ENCODE data around the gene PRF1. TPM values are rescaled to one million over a fixed set of nuclear protein-coding genes. Genes with fewer than 3 reads are reported as not detected.

Gene PRF1
- total RNA-seq, 2 donors from 2014 or later, result 0.96 to 1.3 TPM

GRCh38 chr10:70565556-70566514 is 36.7 kb downstream of the PRF1 start:
- TF ChIP-seq CTCF (IDR thresholded peaks at IDR 0.05), result no peak
- H3K4me3 ChIP-seq, result no peak overlapping the region
- no peaks in the 10 kb centered on the region for H3K27me3 ChIP-seq
- no peaks in the 10 kb centered on the region for H3K36me3 ChIP-seq
- H3K4me1 ChIP-seq, result no peaks in the 10 kb centered on the region
- H3K27ac ChIP-seq, result no peak overlapping the region
- no peaks in the 10 kb centered on the region for H3K9me3 ChIP-seq
- intact Hi-C loops (cut with DNase I), result no loop called here
- H3K9ac ChIP-seq (ENCODE audit: low read depth in 2 of 2, low read length in 2 of 2), result no peak overlapping the region
- no peak for DNase-seq

DNA sequence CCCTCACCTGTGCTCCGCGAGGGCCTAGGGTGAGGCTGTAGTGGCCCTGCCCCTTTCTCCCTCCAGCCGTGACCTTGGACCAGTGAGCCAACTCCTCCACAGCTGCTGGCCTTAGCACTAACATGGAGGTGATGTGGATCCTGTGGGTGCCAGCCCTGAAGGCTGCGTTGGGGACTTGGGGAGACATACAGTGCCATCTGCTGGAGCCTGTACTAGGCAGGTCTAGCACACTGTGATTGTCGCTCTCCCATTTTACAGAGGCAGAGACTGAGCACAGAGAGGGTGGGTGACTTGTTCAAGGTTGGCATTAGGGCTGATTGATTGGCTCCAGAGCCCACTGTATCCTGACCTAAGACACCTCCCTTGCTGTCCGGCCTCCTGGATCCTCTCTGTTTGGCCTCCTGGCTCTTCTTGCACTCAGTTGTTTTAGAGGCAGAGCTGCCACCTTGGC is 37.6 kb downstream of the PRF1 start:
- intact Hi-C loops (cut with DNase I), result no loop called here
- no peak overlapping the region for H3K9ac ChIP-seq (ENCODE audit: low read depth in 2 of 2, low read length in 2 of 2)
- H3K27me3 ChIP-seq, result no peaks in the 10 kb centered on the region
- no peak for DNase-seq
- no peak overlapping the region for H3K4me3 ChIP-seq
- no peaks in the 10 kb centered on the region for H3K9me3 ChIP-seq
- H3K36me3 ChIP-seq, result no peaks in the 10 kb centered on the region
- no peaks in the 10 kb centered on the region for H3K4me1 ChIP-seq
- TF ChIP-seq CTCF (IDR thresholded peaks at IDR 0.05), result no peak
- H3K27ac ChIP-seq, result no peak overlapping the region

DNA sequence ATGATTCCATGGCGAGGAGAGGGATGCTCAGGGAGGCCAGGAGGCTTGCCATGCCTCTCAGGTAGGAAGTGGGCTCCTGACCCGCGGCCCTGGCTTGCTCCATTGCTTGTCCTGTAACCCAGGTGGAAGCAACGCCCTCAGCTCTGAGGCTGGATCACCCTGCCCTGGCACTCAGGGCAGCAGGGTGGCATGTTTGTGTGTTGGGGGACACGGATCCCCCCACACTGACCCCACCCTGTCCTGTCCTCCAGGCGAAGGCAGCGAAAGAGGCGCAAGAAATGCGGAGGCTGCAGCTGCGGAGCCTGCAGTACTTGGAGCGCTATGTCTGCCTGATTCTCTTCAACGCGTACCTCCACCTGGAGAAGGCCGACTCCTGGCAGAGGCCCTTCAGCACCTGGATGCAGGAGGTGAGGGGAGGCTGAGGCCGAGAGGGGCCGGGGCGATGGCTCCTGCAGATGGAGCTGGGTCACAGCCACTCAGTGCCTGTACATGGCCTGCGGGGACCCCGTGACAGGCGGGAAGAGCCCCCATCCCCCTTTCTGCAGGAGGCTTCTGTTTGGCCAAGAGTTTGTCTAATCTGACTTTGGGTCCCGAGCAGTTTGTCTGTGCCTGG is 38.3 kb downstream of the PRF1 start:
- Histone ChIP-seq H3K9ac (ENCODE audit: low read depth in 2 of 2, low read length in 2 of 2) (no peak overlapping the region), H3K36me3 (no peaks in the 10 kb centered on the region), H3K4me1 (no peaks in the 10 kb centered on the region), H3K27me3 (no peaks in the 10 kb centered on the region), H3K4me3 (no peak overlapping the region), H3K9me3 (no peaks in the 10 kb centered on the region), H3K27ac (no peak overlapping the region)
- no peak for TF ChIP-seq CTCF (IDR thresholded peaks at IDR 0.05)
- DNase-seq, result no peak
- intact Hi-C loops (cut with DNase I), result no loop called here

DNA sequence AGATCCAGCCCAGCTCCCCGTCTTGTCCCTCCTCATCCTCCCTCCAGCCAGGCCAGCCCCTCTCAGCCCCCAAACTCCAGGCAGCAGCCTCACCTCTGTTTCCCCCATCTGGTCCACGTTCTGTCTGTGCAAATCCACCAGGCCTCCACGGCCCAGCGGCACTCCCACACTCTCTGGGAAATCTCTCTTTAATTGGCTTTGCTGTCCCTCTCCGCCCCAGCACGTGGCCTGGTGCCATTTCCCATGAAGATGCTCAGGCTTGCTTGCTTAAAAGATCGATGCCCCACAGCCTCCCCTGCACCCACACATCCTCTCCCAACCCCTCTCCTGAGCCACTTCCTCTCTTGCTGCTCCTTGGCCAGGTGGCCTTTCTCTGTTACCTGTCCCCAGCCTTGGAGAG is 39.3 kb downstream of the PRF1 start:
- Histone ChIP-seq H3K27ac (no peak overlapping the region), H3K4me1 (no peaks in the 10 kb centered on the region), H3K9ac (ENCODE audit: low read depth in 2 of 2, low read length in 2 of 2) (no peak overlapping the region), H3K4me3 (no peak overlapping the region), H3K36me3 (no peaks in the 10 kb centered on the region), H3K9me3 (no peaks in the 10 kb centered on the region), H3K27me3 (no peaks in the 10 kb centered on the region)
- TF ChIP-seq CTCF (IDR thresholded peaks at IDR 0.05), result no peak
- no peak for DNase-seq
- intact Hi-C loops (cut with DNase I), result no loop called here

DNA sequence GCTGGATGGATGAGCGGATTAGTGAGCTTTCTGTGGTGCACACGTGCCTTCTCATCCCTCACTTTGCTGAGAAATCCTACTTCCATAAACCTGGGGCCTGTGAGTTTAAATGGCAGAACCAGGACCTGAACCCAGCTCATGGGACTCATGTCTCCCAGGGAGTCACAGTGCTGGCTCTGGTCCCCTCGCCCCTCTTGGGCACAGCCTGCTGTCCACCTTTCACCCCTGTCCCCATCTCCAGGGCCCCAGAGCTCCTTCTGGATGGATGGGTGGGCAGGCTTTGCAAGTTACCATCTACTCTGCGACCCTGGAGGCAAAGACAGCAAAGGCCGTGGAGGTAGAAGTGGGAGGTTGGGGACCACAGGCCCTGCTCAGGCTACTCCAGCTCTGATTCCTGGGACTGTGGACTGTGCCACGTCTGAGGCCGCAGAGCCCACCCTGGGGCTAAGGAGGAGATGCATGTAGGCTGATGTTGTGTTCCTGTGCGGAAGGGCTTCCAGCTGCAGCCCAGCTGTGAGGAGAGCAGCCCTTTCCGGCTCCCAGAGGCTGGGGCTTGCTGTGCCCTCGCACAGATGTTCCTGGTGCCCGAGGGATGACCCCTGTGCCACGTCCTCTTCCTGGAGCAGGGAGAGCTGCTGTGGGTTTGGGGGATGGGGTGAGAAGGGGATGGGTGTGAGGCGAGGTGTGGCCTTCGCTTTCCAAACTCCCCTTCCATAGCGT is 40.3 kb downstream of the PRF1 start:
- Histone ChIP-seq H3K36me3 (no peaks in the 10 kb centered on the region), H3K4me3 (no peak overlapping the region), H3K9ac (ENCODE audit: low read depth in 2 of 2, low read length in 2 of 2) (no peak overlapping the region), H3K27me3 (no peaks in the 10 kb centered on the region), H3K4me1 (no peaks in the 10 kb centered on the region), H3K9me3 (no peaks in the 10 kb centered on the region), H3K27ac (no peak overlapping the region)
- no peak for TF ChIP-seq CTCF (IDR thresholded peaks at IDR 0.05)
- no peak for DNase-seq
- intact Hi-C loops (cut with DNase I), result no loop called here
